ENCODE results near the gene SPAG5. TPM values are rescaled to one million over a fixed set of nuclear protein-coding genes. Genes with fewer than 3 reads are reported as not detected.
"Not testable (repeated sequence)": the region's sequence is repeated elsewhere in the genome, so short reads cannot be mapped to it uniquely, and the experiment has no call there.

SPAG5 gene
- total RNA-seq, 4 donors from 2014 or later: 5.7 to 11.4 (median 7.6) TPM

DNA sequence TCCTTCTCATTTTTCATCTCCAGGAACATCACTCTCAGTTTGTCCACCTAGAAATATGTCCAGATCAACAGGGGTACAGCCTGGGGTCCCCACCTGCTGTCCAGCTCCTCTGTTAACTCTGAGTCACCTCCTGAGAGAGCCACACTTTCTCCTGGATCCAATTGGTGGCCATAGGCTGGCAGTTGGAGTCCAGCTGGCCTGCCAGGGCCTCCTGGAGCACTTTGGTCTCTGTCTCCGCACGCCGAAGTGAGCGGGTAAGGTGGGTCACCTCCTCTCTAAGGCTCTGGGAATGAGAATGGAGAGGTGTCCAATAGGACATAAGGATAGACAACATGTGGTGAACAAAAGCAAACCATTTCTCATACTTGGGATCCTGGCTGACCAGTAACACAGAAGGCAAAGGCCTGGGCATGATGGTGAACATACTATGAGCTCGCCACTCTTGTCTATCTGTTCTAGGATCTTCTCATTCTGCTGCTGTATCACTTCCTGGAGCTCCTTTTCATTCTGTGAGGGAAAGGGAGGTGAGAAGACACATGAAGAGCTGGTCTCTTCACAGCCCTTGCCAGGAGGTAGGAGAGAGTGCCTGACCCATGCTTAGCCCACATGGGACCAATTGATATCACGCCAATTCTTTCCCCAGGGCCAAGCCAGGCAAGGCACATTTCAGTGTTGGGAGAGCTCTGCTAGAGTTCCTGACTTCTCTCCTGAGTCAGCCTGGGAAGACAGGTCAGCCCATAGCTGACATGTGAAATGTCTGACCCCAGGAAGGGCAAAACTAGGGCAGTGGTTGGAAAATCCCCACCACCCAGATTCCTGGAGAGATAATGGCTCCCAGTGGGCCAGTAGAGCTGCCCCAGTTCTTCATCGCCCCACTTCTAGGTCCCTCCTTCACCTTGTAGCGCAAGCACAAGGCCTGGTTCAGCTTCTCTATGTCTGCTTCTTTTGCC, 20.3 kb downstream of the SPAG5 start:
- H3K27ac ChIP-seq: peak overlapping the region in 2 of 4 donors; percentile 42 to 82
- 96 to 100% methylated on average over 8 of the region's 8 CpGs for WGBS, 2 donors

DNA sequence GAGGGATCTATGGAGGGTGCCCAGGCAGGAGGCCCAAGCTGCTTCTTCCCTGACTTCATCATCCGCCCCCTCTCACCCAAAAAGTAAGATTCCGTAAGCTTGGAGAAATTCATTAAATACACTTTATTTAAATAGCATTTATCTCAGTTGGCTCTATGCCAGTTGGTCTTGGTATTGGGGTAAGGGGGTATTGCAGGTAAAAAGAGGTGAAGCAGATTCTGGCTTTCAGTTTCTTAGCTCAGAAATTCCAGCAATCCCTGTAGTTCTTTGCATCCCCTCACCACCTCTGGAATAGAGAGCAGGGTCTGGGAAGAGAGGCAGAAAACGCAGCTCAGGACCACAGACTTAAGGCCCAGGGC, 21.4 kb downstream of the SPAG5 start:
- WGBS, 2 donors: 71 to 89% methylated on average over 3 of the region's 3 CpGs
- no peaks in the 10 kb centered on the region for H3K9me3 ChIP-seq
- no peak overlapping the region for H3K4me3 ChIP-seq
- no peaks in the 10 kb centered on the region for H3K27me3 ChIP-seq
- H3K36me3 ChIP-seq: peaks cover 0 to 10% (median 0%) of the 10 kb centered on the region in 3 donors
- DNase-seq (ENCODE audit: low spot score in 2 of 2): no peak
- H3K27ac ChIP-seq: peak overlapping the region; percentile 55 to 82 (median 69)
- H3K4me1 ChIP-seq: peaks cover 0 to 28% (median 7%) of the 10 kb centered on the region in 4 donors
- TF ChIP-seq EP300 (IDR thresholded peaks at IDR 0.05): no peak
- TF ChIP-seq, protein P1, sequence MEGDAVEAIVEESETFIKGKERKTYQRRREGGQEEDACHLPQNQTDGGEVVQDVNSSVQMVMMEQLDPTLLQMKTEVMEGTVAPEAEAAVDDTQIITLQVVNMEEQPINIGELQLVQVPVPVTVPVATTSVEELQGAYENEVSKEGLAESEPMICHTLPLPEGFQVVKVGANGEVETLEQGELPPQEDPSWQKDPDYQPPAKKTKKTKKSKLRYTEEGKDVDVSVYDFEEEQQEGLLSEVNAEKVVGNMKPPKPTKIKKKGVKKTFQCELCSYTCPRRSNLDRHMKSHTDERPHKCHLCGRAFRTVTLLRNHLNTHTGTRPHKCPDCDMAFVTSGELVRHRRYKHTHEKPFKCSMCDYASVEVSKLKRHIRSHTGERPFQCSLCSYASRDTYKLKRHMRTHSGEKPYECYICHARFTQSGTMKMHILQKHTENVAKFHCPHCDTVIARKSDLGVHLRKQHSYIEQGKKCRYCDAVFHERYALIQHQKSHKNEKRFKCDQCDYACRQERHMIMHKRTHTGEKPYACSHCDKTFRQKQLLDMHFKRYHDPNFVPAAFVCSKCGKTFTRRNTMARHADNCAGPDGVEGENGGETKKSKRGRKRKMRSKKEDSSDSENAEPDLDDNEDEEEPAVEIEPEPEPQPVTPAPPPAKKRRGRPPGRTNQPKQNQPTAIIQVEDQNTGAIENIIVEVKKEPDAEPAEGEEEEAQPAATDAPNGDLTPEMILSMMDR (IDR thresholded peaks at IDR 0.05): no peak
- TF ChIP-seq POLR2A (IDR thresholded peaks at IDR 0.05): no peak

More for the DNA sequence above, 20.3 kb downstream of the SPAG5 start:
- TF ChIP-seq EP300 (IDR thresholded peaks at IDR 0.05) (no peak), POLR2A (IDR thresholded peaks at IDR 0.05) (no peak)
- TF ChIP-seq, protein P1 (IDR thresholded peaks at IDR 0.05): no peak
- H3K9me3 ChIP-seq: no peaks in the 10 kb centered on the region
- no peaks in the 10 kb centered on the region for H3K27me3 ChIP-seq
- H3K36me3 ChIP-seq: peaks cover 0 to 20% (median 0%) of the 10 kb centered on the region in 3 donors
- peaks cover 0 to 21% (median 6%) of the 10 kb centered on the region in 4 donors for H3K4me1 ChIP-seq
- no peak overlapping the region for H3K4me3 ChIP-seq
- no peak for DNase-seq (ENCODE audit: low spot score in 2 of 2)

DNA sequence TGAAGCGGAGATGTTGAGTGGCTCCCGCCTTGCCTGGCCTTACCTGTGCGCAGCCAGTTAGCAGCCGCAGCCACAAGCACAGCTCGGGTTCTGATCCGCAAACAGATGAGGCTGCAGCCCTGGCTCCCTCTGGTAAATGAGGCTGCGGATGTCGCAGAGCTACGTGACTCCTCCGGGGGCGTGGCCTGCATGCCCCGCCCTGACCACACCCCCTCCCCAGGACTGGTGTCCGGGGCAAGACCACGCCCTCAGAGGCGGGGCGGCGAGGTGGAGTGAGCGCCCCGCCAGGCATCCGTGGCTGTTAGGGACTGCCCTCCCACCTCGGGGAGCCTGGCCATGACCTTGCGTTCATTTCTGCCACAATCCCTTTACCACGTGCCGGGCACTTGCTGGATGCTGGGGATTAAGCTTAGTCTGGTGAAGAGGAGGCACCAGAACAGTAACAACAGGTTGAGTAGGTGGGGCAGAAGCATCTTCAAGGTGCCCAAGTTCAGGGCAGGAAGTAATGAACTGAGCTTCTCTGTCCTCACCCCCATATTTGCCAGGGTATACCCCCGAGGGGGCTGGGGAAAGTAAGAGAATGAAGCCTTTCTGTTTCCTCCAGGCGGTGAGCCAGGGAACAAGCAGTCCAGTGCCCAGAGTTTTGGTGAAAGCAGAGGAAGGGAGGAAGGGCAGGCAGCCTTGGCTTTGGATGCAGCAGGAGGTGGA, 21.9 kb downstream of the SPAG5 start, which contains the start of gene ALDOC:
Gene ALDOC, minus strand, starts transcription at position 138 of the 708 bp plus-strand sequence. CDS start 1,363 bp downstream, outside the sequence.
- H3K4me3 ChIP-seq: peak within 1 kb of the TSS; percentile 10 to 45 (median 30)
- no peaks in the 10 kb centered on the region for H3K27me3 ChIP-seq
- TF ChIP-seq POLR2A (IDR thresholded peaks at IDR 0.05): peak; percentile 95 to 99
- peak; percentile 40 to 99 for TF ChIP-seq EP300 (IDR thresholded peaks at IDR 0.05)
- TF ChIP-seq, protein P1 (IDR thresholded peaks at IDR 0.05): peak in 1 of 5 experiments; percentile 31
- peaks cover 0 to 10% (median 0%) of the 10 kb centered on the region in 3 donors for H3K36me3 ChIP-seq
- peaks cover 0 to 33% (median 10%) of the 10 kb centered on the region in 4 donors for H3K4me1 ChIP-seq
- H3K9me3 ChIP-seq: no peaks in the 10 kb centered on the region
- peak within 1 kb of the TSS; percentile 55 to 82 (median 69) for H3K27ac ChIP-seq
- peak; percentile 95 to 97 for DNase-seq (ENCODE audit: low spot score in 2 of 2)
- WGBS, 2 donors: 11 to 16% methylated on average over 15 to 23 of the region's 26 CpGs

DNA sequence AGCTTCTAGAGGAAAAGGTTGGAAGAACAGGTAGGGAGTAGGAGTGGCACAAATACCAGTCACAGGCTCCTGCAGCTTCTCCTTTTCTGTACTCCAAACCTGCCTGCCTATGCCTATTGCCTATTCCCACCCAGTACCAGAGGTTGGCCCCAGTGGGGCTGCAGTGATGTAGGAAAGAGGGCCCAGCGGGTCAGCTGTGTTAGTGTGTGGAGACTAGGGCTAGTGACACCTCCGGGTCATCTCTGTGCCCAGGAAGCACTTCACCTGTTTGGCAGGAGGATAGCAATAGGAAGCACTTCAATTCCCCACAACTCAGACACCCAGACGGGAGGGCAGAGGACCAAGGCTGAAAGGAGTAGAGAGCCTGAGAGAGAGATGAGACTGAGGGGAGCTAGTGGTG, 22.8 kb downstream of the SPAG5 start:
- peaks cover 0 to 10% (median 0%) of the 10 kb centered on the region in 3 donors for H3K36me3 ChIP-seq
- WGBS, 2 donors: 44 to 67% methylated on average over 3 of the region's 3 CpGs
- peak overlapping the region in 2 of 4 donors; percentile 21 to 45 for H3K4me3 ChIP-seq
- not testable (repeated sequence) for H3K27me3 ChIP-seq; H3K9me3 ChIP-seq; DNase-seq (ENCODE audit: low spot score in 2 of 2)
- H3K27ac ChIP-seq: peak overlapping the region in 3 of 4 donors; percentile 4 to 72 (median 52)
- H3K4me1 ChIP-seq: peaks cover 0 to 35% (median 10%) of the 10 kb centered on the region in 4 donors

DNA sequence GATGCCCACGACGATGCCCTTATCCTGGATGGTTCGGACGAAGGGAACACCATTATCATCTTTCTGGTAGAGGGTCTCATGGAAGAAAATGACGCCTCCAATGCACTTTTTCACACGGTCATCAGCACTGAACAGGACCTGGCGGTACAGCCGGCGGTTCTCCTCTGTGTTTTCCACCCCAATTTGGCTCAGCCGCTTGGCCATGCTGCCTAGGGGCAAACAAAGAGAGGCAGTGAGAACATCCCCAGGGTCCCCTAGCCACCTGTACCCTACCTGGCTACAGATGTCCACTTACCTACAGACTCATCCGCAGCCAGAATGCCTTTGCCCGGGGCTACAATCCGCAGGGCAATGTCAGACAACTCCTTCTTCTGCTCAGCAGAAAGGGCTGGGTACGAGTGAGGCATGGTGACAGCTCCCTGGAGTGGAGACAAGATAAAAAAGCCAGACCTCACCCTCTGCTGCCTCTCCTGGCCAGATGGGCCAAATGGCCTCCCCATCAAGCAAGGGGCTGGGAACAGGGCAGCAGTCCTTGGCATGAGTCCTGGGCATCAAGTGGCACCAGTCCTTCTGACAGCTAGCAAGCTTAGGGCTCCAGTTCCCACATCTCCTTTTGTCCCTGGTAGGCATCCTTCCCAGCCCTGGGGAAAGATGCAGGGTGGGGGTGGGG, 23.6 kb downstream of the SPAG5 start:
- no peak for DNase-seq (ENCODE audit: low spot score in 2 of 2)
- 94% methylated on average over 14 of the region's 14 CpGs for WGBS, 2 donors
- Histone ChIP-seq H3K4me1 (peaks cover 0 to 40% (median 12%) of the 10 kb centered on the region in 4 donors), H3K27ac (peak overlapping the region in 1 of 4 donors; percentile 72), H3K36me3 (peaks cover 0 to 10% (median 0%) of the 10 kb centered on the region in 3 donors), H3K4me3 (peak overlapping the region in 1 of 4 donors; percentile 45), H3K27me3 (no peaks in the 10 kb centered on the region), H3K9me3 (no peaks in the 10 kb centered on the region)
- TF ChIP-seq, protein P1 (IDR thresholded peaks at IDR 0.05): no peak
- TF ChIP-seq POLR2A (IDR thresholded peaks at IDR 0.05): no peak
- TF ChIP-seq EP300 (IDR thresholded peaks at IDR 0.05): no peak

All from tibial nerve (tissue), 4 donors.